ENCODE data around the gene PAK5. TPM values are rescaled to one million over a fixed set of nuclear protein-coding genes. Genes with fewer than 3 reads are reported as not detected.
"Not testable (repeated sequence)": the region's sequence is repeated elsewhere in the genome, so short reads cannot be mapped to it uniquely, and the experiment has no call there.

PAK5 gene
- total and polyA plus RNA-seq, 4 donors = 0.02 to 0.17 (median 0.04) TPM; not detected in 1

- WGBS = 91% methylated on average over 23 of the region's 26 CpGs
- H3K36me3 ChIP-seq (ENCODE audit: control insufficient read depth in 4 of 4, insufficient read depth in 3 of 4, low read depth in 1 of 4, low read length in 3 of 4); H3K9ac ChIP-seq (ENCODE audit: low read depth in 1 of 2, low read length in 2 of 2); H3K27ac ChIP-seq (ENCODE audit: low read depth in 1 of 2, low read length in 2 of 2); DNase-seq (ENCODE audit: low spot score); H3K9me3 ChIP-seq (ENCODE audit: control insufficient read depth in 4 of 4, low read length in 3 of 4); H3K4me1 ChIP-seq (ENCODE audit: control insufficient read depth in 4 of 4, insufficient read depth in 4 of 4, low read length in 3 of 4); H3K27me3 ChIP-seq (ENCODE audit: control insufficient read depth in 4 of 4, insufficient read depth in 4 of 4, low read length in 3 of 4); H3K4me3 ChIP-seq (ENCODE audit: low read depth in 1 of 3, low read length in 3 of 3): not testable (repeated sequence)
Observed at GRCh38 chr20:9641499-9642000, 197.3 kb downstream of the PAK5 start.

GRCh38 chr20:9637889-9638288, 201.0 kb downstream of the PAK5 start:
- 67% methylated on average over 2 of the region's 2 CpGs for WGBS

GRCh38 chr20:9635750-9636149, 203.1 kb downstream of the PAK5 start:
- H3K36me3 ChIP-seq (ENCODE audit: control insufficient read depth in 4 of 4, insufficient read depth in 3 of 4, low read depth in 1 of 4, low read length in 3 of 4) = no peaks in the 10 kb centered on the region
- H3K4me3 ChIP-seq (ENCODE audit: low read depth in 1 of 3, low read length in 3 of 3) = no peak overlapping the region
- H3K4me1 ChIP-seq (ENCODE audit: control insufficient read depth in 4 of 4, insufficient read depth in 4 of 4, low read length in 3 of 4) = no peaks in the 10 kb centered on the region
- H3K9me3 ChIP-seq (ENCODE audit: control insufficient read depth in 4 of 4, low read length in 3 of 4) = no peaks in the 10 kb centered on the region
- H3K27me3 ChIP-seq (ENCODE audit: control insufficient read depth in 4 of 4, insufficient read depth in 4 of 4, low read length in 3 of 4) = no peaks in the 10 kb centered on the region
- H3K9ac ChIP-seq (ENCODE audit: low read depth in 1 of 2, low read length in 2 of 2) = no peak overlapping the region
- WGBS = 86% methylated on average over 1 of the region's 1 CpG
- DNase-seq (ENCODE audit: low spot score) = no peak
- H3K27ac ChIP-seq (ENCODE audit: low read depth in 1 of 2, low read length in 2 of 2) = no peak overlapping the region
- no peak for TF ChIP-seq TAF1 (conservative IDR thresholded peaks at IDR 0.05)
- TF ChIP-seq, protein P1, sequence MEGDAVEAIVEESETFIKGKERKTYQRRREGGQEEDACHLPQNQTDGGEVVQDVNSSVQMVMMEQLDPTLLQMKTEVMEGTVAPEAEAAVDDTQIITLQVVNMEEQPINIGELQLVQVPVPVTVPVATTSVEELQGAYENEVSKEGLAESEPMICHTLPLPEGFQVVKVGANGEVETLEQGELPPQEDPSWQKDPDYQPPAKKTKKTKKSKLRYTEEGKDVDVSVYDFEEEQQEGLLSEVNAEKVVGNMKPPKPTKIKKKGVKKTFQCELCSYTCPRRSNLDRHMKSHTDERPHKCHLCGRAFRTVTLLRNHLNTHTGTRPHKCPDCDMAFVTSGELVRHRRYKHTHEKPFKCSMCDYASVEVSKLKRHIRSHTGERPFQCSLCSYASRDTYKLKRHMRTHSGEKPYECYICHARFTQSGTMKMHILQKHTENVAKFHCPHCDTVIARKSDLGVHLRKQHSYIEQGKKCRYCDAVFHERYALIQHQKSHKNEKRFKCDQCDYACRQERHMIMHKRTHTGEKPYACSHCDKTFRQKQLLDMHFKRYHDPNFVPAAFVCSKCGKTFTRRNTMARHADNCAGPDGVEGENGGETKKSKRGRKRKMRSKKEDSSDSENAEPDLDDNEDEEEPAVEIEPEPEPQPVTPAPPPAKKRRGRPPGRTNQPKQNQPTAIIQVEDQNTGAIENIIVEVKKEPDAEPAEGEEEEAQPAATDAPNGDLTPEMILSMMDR (IDR thresholded peaks at IDR 0.05; ENCODE audit: low read depth, low read length, missing input control) = no peak
- no peak for TF ChIP-seq EGR1 (IDR thresholded peaks at IDR 0.05; ENCODE audit: low read depth in 2 of 2)
- TF ChIP-seq YY1 (IDR thresholded peaks at IDR 0.05) = no peak
- TF ChIP-seq, protein P2, sequence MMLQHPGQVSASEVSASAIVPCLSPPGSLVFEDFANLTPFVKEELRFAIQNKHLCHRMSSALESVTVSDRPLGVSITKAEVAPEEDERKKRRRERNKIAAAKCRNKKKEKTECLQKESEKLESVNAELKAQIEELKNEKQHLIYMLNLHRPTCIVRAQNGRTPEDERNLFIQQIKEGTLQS (IDR thresholded peaks at IDR 0.05) = no peak
- no peak for TF ChIP-seq JUND (IDR thresholded peaks at IDR 0.05)
- no peak for TF ChIP-seq HNF4G (IDR thresholded peaks at IDR 0.05)
- TF ChIP-seq, protein P3, sequence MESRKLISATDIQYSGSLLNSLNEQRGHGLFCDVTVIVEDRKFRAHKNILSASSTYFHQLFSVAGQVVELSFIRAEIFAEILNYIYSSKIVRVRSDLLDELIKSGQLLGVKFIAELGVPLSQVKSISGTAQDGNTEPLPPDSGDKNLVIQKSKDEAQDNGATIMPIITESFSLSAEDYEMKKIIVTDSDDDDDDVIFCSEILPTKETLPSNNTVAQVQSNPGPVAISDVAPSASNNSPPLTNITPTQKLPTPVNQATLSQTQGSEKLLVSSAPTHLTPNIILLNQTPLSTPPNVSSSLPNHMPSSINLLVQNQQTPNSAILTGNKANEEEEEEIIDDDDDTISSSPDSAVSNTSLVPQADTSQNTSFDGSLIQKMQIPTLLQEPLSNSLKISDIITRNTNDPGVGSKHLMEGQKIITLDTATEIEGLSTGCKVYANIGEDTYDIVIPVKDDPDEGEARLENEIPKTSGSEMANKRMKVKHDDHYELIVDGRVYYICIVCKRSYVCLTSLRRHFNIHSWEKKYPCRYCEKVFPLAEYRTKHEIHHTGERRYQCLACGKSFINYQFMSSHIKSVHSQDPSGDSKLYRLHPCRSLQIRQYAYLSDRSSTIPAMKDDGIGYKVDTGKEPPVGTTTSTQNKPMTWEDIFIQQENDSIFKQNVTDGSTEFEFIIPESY (IDR thresholded peaks at IDR 0.05) = no peak
- TF ChIP-seq FOXA2 (IDR thresholded peaks at IDR 0.05) = no peak
- TF ChIP-seq, protein P4, sequence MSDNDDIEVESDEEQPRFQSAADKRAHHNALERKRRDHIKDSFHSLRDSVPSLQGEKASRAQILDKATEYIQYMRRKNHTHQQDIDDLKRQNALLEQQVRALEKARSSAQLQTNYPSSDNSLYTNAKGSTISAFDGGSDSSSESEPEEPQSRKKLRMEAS (IDR thresholded peaks at IDR 0.05) = no peak

More at GRCh38 chr20:9637889-9638288, 201.0 kb downstream of the PAK5 start:
- no peaks in the 10 kb centered on the region for H3K4me1 ChIP-seq (ENCODE audit: control insufficient read depth in 4 of 4, insufficient read depth in 4 of 4, low read length in 3 of 4)
- H3K9me3 ChIP-seq (ENCODE audit: control insufficient read depth in 4 of 4, low read length in 3 of 4) = no peaks in the 10 kb centered on the region
- TF ChIP-seq FOXA2 (IDR thresholded peaks at IDR 0.05) = no peak
- no peak for TF ChIP-seq REST (IDR thresholded peaks at IDR 0.05)
- no peak for TF ChIP-seq RXRA (IDR thresholded peaks at IDR 0.05)
- TF ChIP-seq NR2F2 (IDR thresholded peaks at IDR 0.05) = no peak
- TF ChIP-seq TAF1 (conservative IDR thresholded peaks at IDR 0.05) = no peak
- TF ChIP-seq YY1 (IDR thresholded peaks at IDR 0.05) = no peak
- TF ChIP-seq, protein P3 (IDR thresholded peaks at IDR 0.05) = no peak
- no peak for TF ChIP-seq HNF4A (conservative IDR thresholded peaks at IDR 0.05)
- DNase-seq (ENCODE audit: low spot score) = no peak
- H3K36me3 ChIP-seq (ENCODE audit: control insufficient read depth in 4 of 4, insufficient read depth in 3 of 4, low read depth in 1 of 4, low read length in 3 of 4) = no peaks in the 10 kb centered on the region
- H3K27me3 ChIP-seq (ENCODE audit: control insufficient read depth in 4 of 4, insufficient read depth in 4 of 4, low read length in 3 of 4) = no peaks in the 10 kb centered on the region
- H3K9ac ChIP-seq (ENCODE audit: low read depth in 1 of 2, low read length in 2 of 2) = no peak overlapping the region
- no peak overlapping the region for H3K4me3 ChIP-seq (ENCODE audit: low read depth in 1 of 3, low read length in 3 of 3)
- H3K27ac ChIP-seq (ENCODE audit: low read depth in 1 of 2, low read length in 2 of 2) = no peak overlapping the region
